Subcutaneous adipose tissue (tissue), 4 donors: ENCODE results near the gene PCDHGA8. TPM values are rescaled to one million over a fixed set of nuclear protein-coding genes. Genes with fewer than 3 reads are reported as not detected.
"Not testable (repeated sequence)": the region's sequence is repeated elsewhere in the genome, so short reads cannot be mapped to it uniquely, and the experiment has no call there.

ENCODE experiments used
- total RNA-seq, 4 donors: library from RNA; depleted of rRNA; stranded (reverse); fragments of >200 nt; gene quantifications; one replicate each; pipeline ENCODE4 v1.1.0, GENCODE V29; 2016
- TF ChIP-seq, protein P1 (sequence below): fragments of 450-650 bp; IDR thresholded peaks from one replicate; pipeline ENCODE4 v1.5.1; 2016; ENCODE audit warnings: low read depth, mild to moderate bottlenecking, control low read depth, antibody characterized with exemption, moderate library complexity

Gene PCDHGA8
- total RNA-seq, 4 donors from 2014 or later = 1.5 to 2.8 (median 1.5) TPM

DNA sequence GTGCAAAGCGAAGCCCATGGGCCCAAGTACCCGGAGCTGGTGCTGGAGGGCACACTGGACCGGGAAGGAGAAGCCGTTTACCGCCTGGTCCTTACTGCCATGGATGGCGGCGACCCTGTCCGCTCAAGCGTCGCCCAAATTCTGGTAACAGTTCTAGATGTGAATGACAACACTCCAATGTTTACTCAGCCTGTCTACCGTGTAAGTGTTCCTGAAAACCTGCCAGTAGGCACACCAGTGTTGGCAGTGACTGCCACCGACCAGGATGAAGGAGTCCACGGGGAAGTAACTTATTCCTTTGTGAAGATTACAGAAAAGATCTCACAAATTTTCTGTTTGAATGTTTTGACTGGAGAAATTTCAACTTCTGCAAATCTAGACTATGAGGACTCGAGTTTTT is 17.8 kb upstream of the PCDHGA8 start:
- TF ChIP-seq, protein P1, sequence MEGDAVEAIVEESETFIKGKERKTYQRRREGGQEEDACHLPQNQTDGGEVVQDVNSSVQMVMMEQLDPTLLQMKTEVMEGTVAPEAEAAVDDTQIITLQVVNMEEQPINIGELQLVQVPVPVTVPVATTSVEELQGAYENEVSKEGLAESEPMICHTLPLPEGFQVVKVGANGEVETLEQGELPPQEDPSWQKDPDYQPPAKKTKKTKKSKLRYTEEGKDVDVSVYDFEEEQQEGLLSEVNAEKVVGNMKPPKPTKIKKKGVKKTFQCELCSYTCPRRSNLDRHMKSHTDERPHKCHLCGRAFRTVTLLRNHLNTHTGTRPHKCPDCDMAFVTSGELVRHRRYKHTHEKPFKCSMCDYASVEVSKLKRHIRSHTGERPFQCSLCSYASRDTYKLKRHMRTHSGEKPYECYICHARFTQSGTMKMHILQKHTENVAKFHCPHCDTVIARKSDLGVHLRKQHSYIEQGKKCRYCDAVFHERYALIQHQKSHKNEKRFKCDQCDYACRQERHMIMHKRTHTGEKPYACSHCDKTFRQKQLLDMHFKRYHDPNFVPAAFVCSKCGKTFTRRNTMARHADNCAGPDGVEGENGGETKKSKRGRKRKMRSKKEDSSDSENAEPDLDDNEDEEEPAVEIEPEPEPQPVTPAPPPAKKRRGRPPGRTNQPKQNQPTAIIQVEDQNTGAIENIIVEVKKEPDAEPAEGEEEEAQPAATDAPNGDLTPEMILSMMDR = no peak

DNA sequence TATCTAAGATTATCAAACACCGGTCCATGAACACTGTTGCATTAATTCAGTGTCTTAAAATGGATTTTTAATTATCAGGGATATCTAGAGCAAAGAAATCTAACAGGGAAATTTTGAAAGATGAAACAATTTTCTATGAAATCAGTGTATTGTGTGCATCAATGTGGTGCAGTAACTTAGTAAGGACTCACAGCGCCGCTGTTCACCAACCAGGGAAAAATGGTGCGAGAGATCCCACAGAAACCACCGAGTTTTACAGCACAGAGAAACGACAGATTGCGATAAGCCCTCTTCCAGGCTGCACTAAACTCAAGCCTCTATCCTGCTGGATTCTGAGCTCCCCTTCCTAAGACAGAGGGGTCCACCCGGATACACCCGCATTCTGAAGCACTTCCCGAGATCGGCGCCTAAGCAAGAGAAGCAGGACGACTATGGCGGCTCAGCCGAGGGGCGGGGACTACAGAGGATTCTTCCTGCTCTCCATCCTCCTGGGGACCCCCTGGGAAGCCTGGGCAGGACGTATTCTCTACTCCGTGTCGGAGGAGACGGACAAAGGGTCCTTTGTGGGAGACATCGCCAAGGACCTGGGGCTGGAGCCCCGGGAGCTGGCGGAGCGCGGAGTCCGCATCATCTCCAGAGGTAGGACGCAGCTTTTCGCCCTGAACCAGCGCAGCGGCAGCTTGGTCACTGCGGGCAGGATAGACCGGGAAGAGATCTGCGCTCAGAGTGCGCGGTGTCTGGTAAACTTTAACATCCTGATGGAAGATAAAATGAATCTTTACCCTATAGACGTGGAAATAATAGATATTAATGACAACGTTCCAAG is 9.8 kb upstream of the PCDHGA8 start, which contains the start of gene PCDHGA7:
TSS of gene PCDHGA7 (plus strand) at position 274 of the 826 bp plus-strand sequence. CDS start at position 432, 158 bp downstream.
- TF ChIP-seq, protein P1 = no peak

DNA sequence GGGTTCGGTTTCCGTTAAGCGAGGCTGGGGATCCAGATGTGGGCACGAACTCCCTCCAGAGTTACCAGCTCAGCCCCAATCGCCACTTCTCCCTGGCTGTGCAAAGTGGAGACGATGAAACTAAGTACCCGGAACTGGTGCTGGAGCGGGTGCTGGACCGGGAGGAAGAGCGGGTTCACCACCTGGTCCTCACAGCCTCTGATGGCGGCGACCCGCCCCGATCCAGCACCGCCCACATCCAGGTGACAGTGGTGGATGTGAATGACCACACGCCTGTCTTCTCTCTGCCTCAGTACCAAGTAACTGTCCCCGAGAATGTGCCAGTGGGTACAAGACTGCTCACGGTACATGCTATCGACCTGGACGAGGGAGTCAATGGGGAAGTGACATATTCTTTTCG is 9.1 kb upstream of the PCDHGA8 start:
- TF ChIP-seq, protein P1 = no peak

DNA sequence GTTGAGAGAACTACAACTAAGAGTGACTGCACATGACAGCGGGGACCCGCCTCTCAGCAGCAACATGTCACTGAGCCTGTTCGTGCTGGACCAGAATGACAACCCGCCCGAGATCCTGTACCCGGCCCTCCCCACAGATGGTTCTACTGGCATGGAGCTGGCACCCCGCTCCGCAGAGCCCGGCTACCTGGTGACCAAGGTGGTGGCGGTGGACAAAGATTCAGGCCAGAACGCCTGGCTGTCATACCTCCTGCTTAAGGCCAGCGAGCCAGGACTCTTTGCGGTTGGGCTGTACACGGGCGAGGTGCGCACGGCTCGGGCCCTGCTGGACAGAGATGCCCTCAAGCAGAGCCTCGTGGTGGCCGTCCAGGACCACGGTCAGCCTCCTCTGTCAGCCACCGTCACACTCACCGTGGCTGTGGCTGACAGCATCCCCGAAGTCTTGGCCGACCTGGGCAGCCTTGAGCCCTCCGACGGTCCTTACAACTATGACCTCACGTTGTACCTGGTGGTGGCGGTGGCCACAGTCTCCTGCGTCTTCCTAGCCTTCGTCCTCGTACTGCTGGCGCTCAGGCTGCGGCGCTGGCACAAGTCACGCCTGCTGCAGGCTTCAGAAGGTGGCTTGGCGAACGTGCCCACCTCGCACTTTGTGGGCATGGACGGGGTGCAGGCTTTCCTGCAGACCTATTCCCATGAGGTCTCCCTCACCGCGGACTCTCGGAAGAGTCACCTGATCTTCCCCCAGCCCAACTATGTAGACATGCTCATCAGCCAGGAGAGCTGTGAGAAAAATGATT is 7.8 kb upstream of the PCDHGA8 start:
- TF ChIP-seq, protein P1 = no peak

DNA sequence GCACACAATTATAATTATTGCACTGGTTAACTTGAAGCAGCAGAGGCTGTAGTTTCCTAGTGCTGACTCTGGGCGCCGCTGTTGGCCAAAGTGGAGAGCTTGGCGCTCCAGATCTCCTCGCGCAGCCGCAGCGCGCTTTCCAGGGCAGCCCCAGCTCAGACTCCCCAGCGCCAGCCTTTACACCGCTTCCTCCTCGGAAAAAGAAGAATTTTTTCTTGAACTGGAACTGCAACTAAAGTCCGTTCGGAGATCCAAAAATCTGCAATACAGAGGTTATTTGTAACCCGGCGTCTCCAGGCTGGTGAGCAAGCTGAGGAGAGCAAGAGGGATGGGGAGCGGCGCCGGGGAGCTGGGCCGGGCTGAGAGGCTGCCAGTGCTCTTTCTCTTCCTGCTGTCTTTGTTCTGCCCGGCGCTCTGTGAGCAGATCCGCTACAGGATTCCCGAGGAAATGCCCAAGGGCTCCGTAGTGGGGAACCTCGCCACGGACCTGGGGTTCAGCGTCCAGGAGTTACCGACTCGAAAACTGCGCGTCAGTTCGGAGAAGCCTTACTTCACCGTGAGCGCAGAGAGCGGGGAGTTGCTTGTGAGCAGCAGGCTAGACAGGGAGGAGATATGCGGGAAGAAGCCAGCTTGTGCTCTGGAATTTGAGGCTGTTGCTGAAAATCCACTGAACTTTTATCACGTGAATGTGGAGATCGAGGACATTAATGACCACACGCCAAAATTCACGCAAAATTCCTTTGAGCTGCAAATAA is 4.7 kb upstream of the PCDHGA8 start, which contains the start of gene PCDHGB4:
TSS of gene PCDHGB4 (plus strand) at position 142 of the 755 bp plus-strand sequence. CDS start at position 329, 187 bp downstream.
- TF ChIP-seq, protein P1 = not testable (repeated sequence)

DNA sequence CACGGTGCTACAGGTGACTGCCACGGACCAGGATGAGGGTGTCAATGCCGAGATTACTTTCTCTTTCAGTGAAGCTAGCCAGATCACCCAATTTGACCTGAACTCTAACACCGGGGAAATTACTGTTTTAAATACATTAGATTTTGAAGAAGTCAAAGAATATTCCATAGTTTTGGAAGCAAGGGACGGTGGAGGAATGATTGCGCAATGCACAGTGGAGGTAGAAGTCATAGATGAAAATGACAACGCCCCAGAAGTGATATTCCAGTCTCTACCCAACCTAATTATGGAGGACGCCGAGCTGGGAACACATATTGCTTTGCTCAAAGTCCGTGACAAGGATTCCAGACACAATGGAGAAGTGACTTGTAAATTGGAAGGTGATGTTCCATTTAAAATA is 3.8 kb upstream of the PCDHGA8 start:
- TF ChIP-seq, protein P1 = no peak
